ENCODE measurements around the gene PHF12.
"Not testable (repeated sequence)": the region's sequence is repeated elsewhere in the genome, so short reads cannot be mapped to it uniquely, and the experiment has no call there.

PHF12 gene

GRCh38 chr17:28878158-28878910, 73.0 kb downstream of the PHF12 start:
- peaks cover 22% of the 10 kb centered on the region for H3K36me3 ChIP-seq (replicated peaks; ENCODE audit: low read depth, low read length)

GRCh38 chr17:28877150-28877711, 74.1 kb downstream of the PHF12 start:
- Histone ChIP-seq H3K36me3 (replicated peaks; ENCODE audit: low read depth, low read length) (peaks cover 22% of the 10 kb centered on the region), H3K4me1 (ENCODE audit: low read length) (peaks cover 11% of the 10 kb centered on the region)
- H3K27me3 ChIP-seq (ENCODE audit: low read depth, low read length); H3K27ac ChIP-seq (ENCODE audit: low read length); H2AFZ ChIP-seq (ENCODE audit: low read depth, low read length); H3K9me3 ChIP-seq (ENCODE audit: insufficient read depth, low read length); H3K9ac ChIP-seq (ENCODE audit: low read length); H4K20me1 ChIP-seq (ENCODE audit: insufficient read depth, low read length); H3K4me3 ChIP-seq (ENCODE audit: low read length); H3K79me2 ChIP-seq (ENCODE audit: low read length); H3K4me2 ChIP-seq (ENCODE audit: low read length): not testable (repeated sequence)

More at GRCh38 chr17:28878158-28878910, 73.0 kb downstream of the PHF12 start:
- H3K9ac ChIP-seq (ENCODE audit: low read length), result no peak overlapping the region
- TF ChIP-seq CTCF (IDR thresholded peaks at IDR 0.05; ENCODE audit: low read depth, low read length) (no peak), EZH2phosphoT487 (IDR thresholded peaks at IDR 0.05; ENCODE audit: low read depth) (no peak)
- peaks cover 11% of the 10 kb centered on the region for H3K4me1 ChIP-seq (ENCODE audit: low read length)
- H3K9me3 ChIP-seq (ENCODE audit: insufficient read depth, low read length), result no peaks in the 10 kb centered on the region
- H3K27me3 ChIP-seq (ENCODE audit: low read depth, low read length), result no peaks in the 10 kb centered on the region
- no peak overlapping the region for H3K4me2 ChIP-seq (ENCODE audit: low read length)
- H3K4me3 ChIP-seq (ENCODE audit: low read length), result no peak overlapping the region
- H2AFZ ChIP-seq (ENCODE audit: low read depth, low read length), result no peak overlapping the region
- H3K79me2 ChIP-seq (ENCODE audit: low read length), result no peaks in the 10 kb centered on the region
- no peaks in the 10 kb centered on the region for H4K20me1 ChIP-seq (ENCODE audit: insufficient read depth, low read length)
- H3K27ac ChIP-seq (ENCODE audit: low read length), result no peak overlapping the region

- Histone ChIP-seq H2AFZ (ENCODE audit: low read depth, low read length) (no peak overlapping the region), H4K20me1 (ENCODE audit: insufficient read depth, low read length) (no peaks in the 10 kb centered on the region), H3K9ac (ENCODE audit: low read length) (no peak overlapping the region), H3K4me3 (ENCODE audit: low read length) (no peak overlapping the region), H3K4me1 (ENCODE audit: low read length) (peaks cover 23% of the 10 kb centered on the region), H3K79me2 (ENCODE audit: low read length) (no peaks in the 10 kb centered on the region), H3K4me2 (ENCODE audit: low read length) (no peak overlapping the region), H3K9me3 (ENCODE audit: insufficient read depth, low read length) (no peaks in the 10 kb centered on the region), H3K27ac (ENCODE audit: low read length) (no peak overlapping the region), H3K36me3 (replicated peaks; ENCODE audit: low read depth, low read length) (peaks cover 14% of the 10 kb centered on the region), H3K27me3 (ENCODE audit: low read depth, low read length) (no peaks in the 10 kb centered on the region)
- TF ChIP-seq EZH2phosphoT487 (IDR thresholded peaks at IDR 0.05; ENCODE audit: low read depth) (no peak), CTCF (IDR thresholded peaks at IDR 0.05; ENCODE audit: low read depth, low read length) (no peak)
These were observed 75.3 kb downstream of the PHF12 start for GRCh38 chr17:28875848-28876550.

- Histone ChIP-seq H3K9me3 (ENCODE audit: insufficient read depth, low read length) (no peaks in the 10 kb centered on the region), H3K4me1 (ENCODE audit: low read length) (peaks cover 27% of the 10 kb centered on the region), H3K27me3 (ENCODE audit: low read depth, low read length) (no peaks in the 10 kb centered on the region), H2AFZ (ENCODE audit: low read depth, low read length) (no peak overlapping the region), H3K79me2 (ENCODE audit: low read length) (no peaks in the 10 kb centered on the region), H4K20me1 (ENCODE audit: insufficient read depth, low read length) (no peaks in the 10 kb centered on the region), H3K36me3 (replicated peaks; ENCODE audit: low read depth, low read length) (peaks cover 6% of the 10 kb centered on the region), H3K9ac (ENCODE audit: low read length) (no peak overlapping the region), H3K4me3 (ENCODE audit: low read length) (no peak overlapping the region), H3K27ac (ENCODE audit: low read length) (no peak overlapping the region), H3K4me2 (ENCODE audit: low read length) (no peak overlapping the region)
- TF ChIP-seq EZH2phosphoT487 (IDR thresholded peaks at IDR 0.05; ENCODE audit: low read depth) (no peak), CTCF (IDR thresholded peaks at IDR 0.05; ENCODE audit: low read depth, low read length) (no peak)
These were observed 76.6 kb downstream of the PHF12 start for GRCh38 chr17:28874750-28875149.

All from OCI-LY3 (cell line).